Adrenal gland (tissue), 12 donors: ENCODE results near the gene RET. TPM values are rescaled to one million over a fixed set of nuclear protein-coding genes. Genes with fewer than 3 reads are reported as not detected.

Experiments
- DNase-seq, 7 donors: peaks; one replicate each; pipeline ENCODE4 v3.0.0-alpha.2; 2019 to 2020
- H3K27ac ChIP-seq, 5 donors: fragments of 200-600 bp; sonication (generic) in 4 of 5; 1 replicate in 3 of 5; 2 replicates in 2 of 5; pipeline versions ENCODE4 v1.5.1 to v1.8.0; 2016 to 2020; ENCODE audit warnings: mild to moderate bottlenecking in 1 of 5
- H3K27me3 ChIP-seq: fragments of 200-600 bp; 2 replicates; pipeline ENCODE4 v1.8.0; 2021
- H3K36me3 ChIP-seq, 2 donors: fragments of 200-600 bp; replicated peaks in 1 of 2; 1 replicate in 1 of 2; 2 replicates in 1 of 2; pipeline versions ENCODE4 v1.5.1 to v1.8.0; 2018 to 2022
- H3K4me1 ChIP-seq, 2 donors: fragments of 200-600 bp; replicated peaks in 1 of 2; 1 replicate in 1 of 2; 2 replicates in 1 of 2; pipeline versions ENCODE4 v1.5.1 to v1.8.0; 2018 to 2021
- H3K4me3 ChIP-seq, 4 donors: fragments of 200-600 bp; sonication (generic) in 3 of 4; one replicate each; pipeline ENCODE4 v1.5.1; 2016 to 2018
- H3K9me3 ChIP-seq, 3 donors: fragments of 200-600 bp; sonication (generic) in 1 of 3; replicated peaks in 1 of 3; 1 replicate in 2 of 3; 2 replicates in 1 of 3; pipeline versions ENCODE4 v1.5.1 to v1.8.0; 2016 to 2021
- POLR2A ChIP-seq, 2 donors: fragments of 450-650 bp; IDR thresholded peaks; one replicate each; pipeline ENCODE4 v1.6.1; 2017; ENCODE audit warnings: antibody characterized with exemption in 2 of 2, mild to moderate bottlenecking in 2 of 2, moderate library complexity in 1 of 2
- WGBS, 4 donors: extraction: QIAGEN DNeasy Blood & Tissue Kit in 2 of 4; methylation state at CpG; one replicate each; pipeline versions ENCODE4 v1.1.5 to v1.1.7; 2013 to 2017; 5-methylcytosine and 5-hydroxymethylcytosine counted together
- intact Hi-C, 2 donors: fragments of 100-400 bp; cut with DNase I; formaldehyde crosslinking; loops; one replicate each; pipeline versions ENCODE4 v1.14.1 to v1.15.0; 2022 to 2023
- polyA plus RNA-seq, 3 donors: library from polyadenylated mRNA; stranded (reverse); fragments of 200-250 nt in 2 of 3; fragments of 350-450 nt in 1 of 3; fragmentation: Illumina TruSeq in 1 of 3; extraction: RNeasy Lipid Tissue Mini Kit (QIAGEN cat#74804) in 1 of 3; gene quantifications; one replicate each; pipeline ENCODE4 v1.2.3, GENCODE V29; 2013 to 2014
- total RNA-seq, 9 donors: library from RNA; depleted of rRNA in 4 of 9; stranded (reverse); fragments of >200 nt in 4 of 9; fragments of 120-200 nt in 1 of 9; fragmentation: NEBNext Ultra II Directional in 1 of 9; extraction: Animal tissue kit (Norgen Biotek cat#: 25700) in 1 of 9; gene quantifications; one replicate each; pipeline versions ENCODE4 v1.1.0 to v1.2.4, GENCODE V29; 2013 to 2023
- TF ChIP-seq, protein P1 (sequence below), 6 experiments: fragments of 450-650 bp in 4 of 6; fragments of 200-600 bp in 2 of 6; sonication (generic) in 1 of 6; IDR thresholded peaks; 1 replicate in 5 of 6; 2 replicates in 1 of 6; pipeline versions ENCODE4 v1.5.1 to v1.8.0; 2016 to 2021; ENCODE audit warnings: antibody characterized with exemption in 6 of 6, mild to moderate bottlenecking in 2 of 6, moderate library complexity in 1 of 6
- donor health status: healthy with polysubstance abuse.
- donor health status: Bipolar disorder and iron deficiency.
- donor health status: DM: yes; HTN: yes; CAD: no.
- donor health status: DM: no; HTN: no; CAD: no.
- donor health status: DM: no; HTN: no; CAD: no.
- donor health status: DM: yes; HTN: yes; CAD: no.

Gene RET
- total and polyA plus RNA-seq, 12 donors = 1.6 to 43.6 (median 6.0) TPM

DNA sequence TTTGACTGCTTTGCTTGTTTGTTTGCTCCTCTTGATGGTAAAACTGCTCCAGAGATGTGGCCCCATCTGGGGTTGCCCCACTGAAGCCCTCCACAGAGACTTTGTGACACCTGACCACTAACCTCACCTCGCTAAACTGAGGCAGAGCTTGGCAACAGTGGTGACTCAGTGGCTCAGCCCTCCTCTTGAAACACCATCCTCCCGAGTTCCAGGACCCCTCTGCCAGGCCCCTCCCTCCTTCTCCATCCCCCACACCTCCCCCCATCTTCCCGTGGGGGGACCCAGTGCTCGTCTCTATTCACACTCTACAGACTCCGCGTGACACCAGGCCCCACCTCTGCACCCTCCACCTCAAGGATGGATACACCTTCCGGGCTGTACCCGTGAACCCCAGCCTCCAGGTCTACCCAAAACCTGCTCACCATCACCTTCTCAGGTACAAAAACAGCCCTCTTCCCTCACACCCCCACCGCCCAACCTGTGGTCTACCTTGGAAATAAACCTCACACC, 19.0 kb upstream of the RET start:
- no peaks in the 10 kb centered on the region for H3K36me3 ChIP-seq
- TF ChIP-seq, protein P1, sequence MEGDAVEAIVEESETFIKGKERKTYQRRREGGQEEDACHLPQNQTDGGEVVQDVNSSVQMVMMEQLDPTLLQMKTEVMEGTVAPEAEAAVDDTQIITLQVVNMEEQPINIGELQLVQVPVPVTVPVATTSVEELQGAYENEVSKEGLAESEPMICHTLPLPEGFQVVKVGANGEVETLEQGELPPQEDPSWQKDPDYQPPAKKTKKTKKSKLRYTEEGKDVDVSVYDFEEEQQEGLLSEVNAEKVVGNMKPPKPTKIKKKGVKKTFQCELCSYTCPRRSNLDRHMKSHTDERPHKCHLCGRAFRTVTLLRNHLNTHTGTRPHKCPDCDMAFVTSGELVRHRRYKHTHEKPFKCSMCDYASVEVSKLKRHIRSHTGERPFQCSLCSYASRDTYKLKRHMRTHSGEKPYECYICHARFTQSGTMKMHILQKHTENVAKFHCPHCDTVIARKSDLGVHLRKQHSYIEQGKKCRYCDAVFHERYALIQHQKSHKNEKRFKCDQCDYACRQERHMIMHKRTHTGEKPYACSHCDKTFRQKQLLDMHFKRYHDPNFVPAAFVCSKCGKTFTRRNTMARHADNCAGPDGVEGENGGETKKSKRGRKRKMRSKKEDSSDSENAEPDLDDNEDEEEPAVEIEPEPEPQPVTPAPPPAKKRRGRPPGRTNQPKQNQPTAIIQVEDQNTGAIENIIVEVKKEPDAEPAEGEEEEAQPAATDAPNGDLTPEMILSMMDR (IDR thresholded peaks at IDR 0.05) = no peak
- no peak for TF ChIP-seq POLR2A (IDR thresholded peaks at IDR 0.05)
- H3K4me3 ChIP-seq = no peak overlapping the region
- intact Hi-C loops = no loop called here
- WGBS, 4 donors = 66 to 81% (median 75%) methylated on average over 9 of the region's 9 CpGs
- no peaks in the 10 kb centered on the region for H3K9me3 ChIP-seq
- peak in 1 of 7 donors; percentile 1 for DNase-seq
- H3K27me3 ChIP-seq = no peaks in the 10 kb centered on the region
- no peak overlapping the region for H3K27ac ChIP-seq
- no peaks in the 10 kb centered on the region for H3K4me1 ChIP-seq

DNA sequence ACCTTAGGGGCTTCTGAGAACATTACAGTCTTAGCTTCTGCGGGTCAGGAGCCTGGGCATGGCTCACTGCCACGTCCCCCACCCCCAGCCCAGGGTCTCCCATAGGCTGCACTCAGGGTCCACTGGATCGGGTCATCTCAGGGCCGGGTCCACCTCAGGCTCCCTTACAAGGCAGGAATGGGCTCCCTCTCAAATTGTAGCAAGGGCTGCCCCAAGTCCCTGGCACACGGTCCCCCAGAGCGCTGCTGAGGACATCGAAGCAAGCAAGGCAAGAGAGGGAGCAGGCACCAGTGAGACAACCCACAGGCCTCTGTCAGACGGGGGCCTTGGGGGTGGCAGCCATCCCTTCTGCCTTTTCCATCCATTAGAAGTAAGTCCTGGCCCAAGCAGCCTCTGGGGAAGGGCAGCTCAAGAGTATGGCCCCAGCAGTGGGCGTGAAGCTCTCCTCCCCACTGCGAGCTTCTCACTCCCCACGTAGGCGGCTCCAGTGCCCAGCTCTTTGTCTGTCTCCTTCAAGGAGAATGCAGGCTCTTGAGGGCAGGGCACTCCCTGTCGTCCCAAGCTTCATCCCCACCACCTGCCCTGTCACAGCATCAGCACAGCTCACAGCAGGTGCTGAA, 18.0 kb upstream of the RET start:
- Histone ChIP-seq H3K36me3 (no peaks in the 10 kb centered on the region), H3K4me1 (no peaks in the 10 kb centered on the region), H3K9me3 (no peaks in the 10 kb centered on the region), H3K4me3 (no peak overlapping the region), H3K27me3 (no peaks in the 10 kb centered on the region), H3K27ac (no peak overlapping the region)
- WGBS, 4 donors = 70 to 85% (median 80%) methylated on average over 12 to 13 of the region's 13 CpGs
- intact Hi-C loops = no loop called here
- no peak for TF ChIP-seq POLR2A (IDR thresholded peaks at IDR 0.05)
- TF ChIP-seq, protein P1 (IDR thresholded peaks at IDR 0.05) = no peak
- no peak for DNase-seq

GRCh38 chr10:43059336-43059720, 17.5 kb upstream of the RET start:
- TF ChIP-seq POLR2A (IDR thresholded peaks at IDR 0.05) = no peak
- TF ChIP-seq, protein P1 (IDR thresholded peaks at IDR 0.05) = no peak
- no peaks in the 10 kb centered on the region for H3K36me3 ChIP-seq
- no peaks in the 10 kb centered on the region for H3K9me3 ChIP-seq
- no peaks in the 10 kb centered on the region for H3K4me1 ChIP-seq
- H3K4me3 ChIP-seq = no peak overlapping the region
- whole genome bisulfite sequencing, 4 donors = 51 to 74% (median 71%) methylated on average over 4 to 6 of the region's 6 CpGs
- no peaks in the 10 kb centered on the region for H3K27me3 ChIP-seq
- no peak for DNase-seq
- intact Hi-C loops = no loop called here
- no peak overlapping the region for H3K27ac ChIP-seq

GRCh38 chr10:43059828-43060227, 17.0 kb upstream of the RET start:
- intact Hi-C loops = no loop called here
- Histone ChIP-seq H3K27ac (no peak overlapping the region), H3K4me1 (no peaks in the 10 kb centered on the region), H3K9me3 (no peaks in the 10 kb centered on the region), H3K36me3 (no peaks in the 10 kb centered on the region), H3K4me3 (no peak overlapping the region), H3K27me3 (no peaks in the 10 kb centered on the region)
- 51 to 71% (median 63%) methylated on average over 5 to 7 of the region's 7 CpGs for WGBS, 4 donors
- no peak for DNase-seq
- TF ChIP-seq, protein P1 (IDR thresholded peaks at IDR 0.05) = no peak
- no peak for TF ChIP-seq POLR2A (IDR thresholded peaks at IDR 0.05)
